Stimulated activated naive CD8-positive, alpha-beta T cell treated with anti-CD3 and anti-CD28 coated beads, Interleukin-15, Interleukin-2, amounts not matched to agents 100 ng/mL and 50 ng/mL, for 24 hours (primary cell): Measurements from ENCODE around the gene LRRC8D.

ENCODE experiments used
- H3K27ac Mint-ChIP-seq: one replicate; pipeline ENCODE4 v1.8.0; 2021; ENCODE audit warnings: mild to moderate bottlenecking, mixed read lengths
- H3K27me3 Mint-ChIP-seq: one replicate; pipeline ENCODE4 v1.8.0; 2021; ENCODE audit warnings: mixed read lengths
- H3K36me3 Mint-ChIP-seq: one replicate; pipeline ENCODE4 v1.8.0; 2021; ENCODE audit warnings: low read depth, mixed read lengths
- H3K4me1 Mint-ChIP-seq: one replicate; pipeline ENCODE4 v1.8.0; 2021; ENCODE audit warnings: low read depth, mixed read lengths
- H3K4me3 Mint-ChIP-seq: one replicate; pipeline ENCODE4 v1.8.0; 2021; ENCODE audit warnings: mild to moderate bottlenecking, mixed read lengths
- H3K9me3 Mint-ChIP-seq: one replicate; pipeline ENCODE4 v1.8.0; 2021; ENCODE audit warnings: mixed read lengths

Gene LRRC8D

GRCh38 chr1:89931964-89932363 lies 111.1 kb downstream of the LRRC8D start:
- Mint-ChIP-seq H3K36me3 (peaks cover 69% of the 10 kb centered on the region), H3K4me3 (no peak overlapping the region), H3K4me1 (peaks cover 12% of the 10 kb centered on the region), H3K27ac (no peak overlapping the region), H3K9me3 (no peaks in the 10 kb centered on the region), H3K27me3 (no peaks in the 10 kb centered on the region)

DNA sequence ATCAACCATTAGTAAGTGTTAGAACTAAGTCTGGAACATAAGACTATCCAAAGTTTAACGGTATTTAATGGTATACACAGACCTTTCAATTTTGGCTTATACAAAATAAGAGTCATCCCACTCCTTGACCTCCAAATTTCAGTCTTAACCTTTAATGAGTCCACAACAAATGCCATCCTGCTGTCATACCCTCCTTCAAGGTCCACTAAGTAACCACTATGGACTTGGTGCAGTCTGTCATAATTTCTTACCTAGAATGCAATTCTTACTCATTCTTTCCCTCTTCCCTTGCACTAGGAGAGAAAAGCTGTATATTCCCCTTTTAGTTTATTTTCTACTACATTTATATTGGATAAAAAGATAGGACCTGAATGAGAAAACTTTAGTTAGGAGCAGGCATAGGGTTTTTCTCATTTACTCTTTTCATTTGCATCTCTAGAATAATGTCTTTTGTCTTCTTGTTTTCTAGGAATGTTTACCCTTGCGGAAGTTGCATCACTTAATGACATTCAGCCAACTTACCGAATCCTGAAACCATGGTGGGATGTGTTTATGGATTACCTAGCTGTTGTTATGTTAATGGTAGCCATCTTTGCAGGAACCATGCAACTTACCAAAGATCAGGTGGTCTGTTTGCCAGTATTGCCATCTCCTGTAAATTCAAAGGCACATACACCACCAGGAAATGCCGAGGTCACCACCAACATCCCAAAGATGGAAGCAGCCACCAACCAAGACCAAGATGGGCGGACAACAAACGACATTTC lies 111.9 kb downstream of the LRRC8D start:
- Mint-ChIP-seq H3K4me1 (peaks cover 15% of the 10 kb centered on the region), H3K27me3 (no peaks in the 10 kb centered on the region), H3K9me3 (no peaks in the 10 kb centered on the region), H3K27ac (no peak overlapping the region), H3K36me3 (peaks cover 70% of the 10 kb centered on the region), H3K4me3 (no peak overlapping the region)

DNA sequence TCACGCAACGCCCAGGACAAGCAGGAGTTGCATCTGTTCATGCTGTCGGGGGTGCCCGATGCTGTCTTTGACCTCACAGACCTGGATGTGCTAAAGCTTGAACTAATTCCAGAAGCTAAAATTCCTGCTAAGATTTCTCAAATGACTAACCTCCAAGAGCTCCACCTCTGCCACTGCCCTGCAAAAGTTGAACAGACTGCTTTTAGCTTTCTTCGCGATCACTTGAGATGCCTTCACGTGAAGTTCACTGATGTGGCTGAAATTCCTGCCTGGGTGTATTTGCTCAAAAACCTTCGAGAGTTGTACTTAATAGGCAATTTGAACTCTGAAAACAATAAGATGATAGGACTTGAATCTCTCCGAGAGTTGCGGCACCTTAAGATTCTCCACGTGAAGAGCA lies 113.6 kb downstream of the LRRC8D start:
- Mint-ChIP-seq H3K4me3 (no peak overlapping the region), H3K27me3 (no peaks in the 10 kb centered on the region), H3K27ac (no peak overlapping the region), H3K9me3 (no peaks in the 10 kb centered on the region), H3K4me1 (peaks cover 24% of the 10 kb centered on the region), H3K36me3 (peaks cover 61% of the 10 kb centered on the region)

- Mint-ChIP-seq H3K4me1 (peaks cover 17% of the 10 kb centered on the region), H3K36me3 (peaks cover 58% of the 10 kb centered on the region), H3K4me3 (no peak overlapping the region), H3K9me3 (no peaks in the 10 kb centered on the region), H3K27ac (no peak overlapping the region), H3K27me3 (no peaks in the 10 kb centered on the region)
These were observed 114.4 kb downstream of the LRRC8D start for GRCh38 chr1:89935235-89935634.

- Mint-ChIP-seq H3K4me1 (peaks cover 21% of the 10 kb centered on the region), H3K27ac (no peak overlapping the region), H3K4me3 (no peak overlapping the region), H3K9me3 (no peaks in the 10 kb centered on the region), H3K36me3 (peaks cover 49% of the 10 kb centered on the region), H3K27me3 (no peaks in the 10 kb centered on the region)
These were observed 115.9 kb downstream of the LRRC8D start for GRCh38 chr1:89936694-89937093.

DNA sequence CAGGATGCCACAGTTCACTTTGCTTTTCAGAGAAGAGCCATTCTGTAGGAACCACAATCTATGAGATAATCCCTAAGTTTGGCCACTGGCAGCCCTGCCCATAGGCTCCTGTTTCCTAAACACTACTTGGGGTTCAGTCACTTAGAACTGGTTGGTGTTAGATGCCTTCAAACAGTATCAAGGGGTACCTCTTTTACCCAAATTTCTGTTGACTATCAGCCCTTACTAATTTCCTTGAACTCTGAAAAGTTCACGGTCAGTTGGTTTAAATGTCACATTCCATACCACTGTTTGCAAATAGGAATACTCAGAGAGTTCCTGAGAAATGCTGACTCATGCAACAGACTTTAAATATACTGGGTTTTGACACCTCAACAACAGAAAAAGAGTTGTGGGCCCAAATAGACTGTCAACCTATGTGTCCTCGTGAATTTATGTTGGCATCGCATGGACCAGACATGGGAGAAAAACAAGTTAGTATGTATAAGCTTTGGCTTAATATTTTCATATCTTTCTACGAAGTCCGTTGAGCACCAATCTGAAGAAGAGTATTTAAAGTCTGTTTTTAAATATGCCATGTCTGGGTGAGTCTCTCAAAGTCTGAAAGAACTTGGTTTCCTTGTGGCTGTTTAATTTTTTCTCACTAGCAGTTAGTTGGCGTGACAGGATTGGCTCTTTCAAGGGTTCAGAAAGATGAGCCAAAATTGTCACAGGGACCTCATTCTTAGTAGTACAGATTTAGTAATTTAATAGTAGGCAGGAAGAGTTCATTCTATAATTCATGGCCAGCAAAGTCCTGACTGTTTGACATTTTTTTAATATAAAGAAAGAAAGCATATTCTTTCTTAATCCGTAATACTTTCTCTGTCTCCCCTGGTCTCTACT lies 117.6 kb downstream of the LRRC8D start:
- no peaks in the 10 kb centered on the region for H3K9me3 Mint-ChIP-seq
- H3K27me3 Mint-ChIP-seq = no peaks in the 10 kb centered on the region
- no peak overlapping the region for H3K4me3 Mint-ChIP-seq
- peaks cover 21% of the 10 kb centered on the region for H3K4me1 Mint-ChIP-seq
- H3K27ac Mint-ChIP-seq = no peak overlapping the region
- peaks cover 31% of the 10 kb centered on the region for H3K36me3 Mint-ChIP-seq

GRCh38 chr1:89939059-89939570 lies 118.3 kb downstream of the LRRC8D start:
- peaks cover 21% of the 10 kb centered on the region for H3K4me1 Mint-ChIP-seq
- H3K9me3 Mint-ChIP-seq = no peaks in the 10 kb centered on the region
- H3K4me3 Mint-ChIP-seq = no peak overlapping the region
- peaks cover 24% of the 10 kb centered on the region for H3K36me3 Mint-ChIP-seq
- H3K27me3 Mint-ChIP-seq = no peaks in the 10 kb centered on the region
- no peak overlapping the region for H3K27ac Mint-ChIP-seq

- peaks cover 17% of the 10 kb centered on the region for H3K36me3 Mint-ChIP-seq
- peaks cover 21% of the 10 kb centered on the region for H3K4me1 Mint-ChIP-seq
- H3K27ac Mint-ChIP-seq = no peak overlapping the region
- H3K27me3 Mint-ChIP-seq = no peaks in the 10 kb centered on the region
- no peak overlapping the region for H3K4me3 Mint-ChIP-seq
- no peaks in the 10 kb centered on the region for H3K9me3 Mint-ChIP-seq
These were observed 119.0 kb downstream of the LRRC8D start for GRCh38 chr1:89939693-89940438.

DNA sequence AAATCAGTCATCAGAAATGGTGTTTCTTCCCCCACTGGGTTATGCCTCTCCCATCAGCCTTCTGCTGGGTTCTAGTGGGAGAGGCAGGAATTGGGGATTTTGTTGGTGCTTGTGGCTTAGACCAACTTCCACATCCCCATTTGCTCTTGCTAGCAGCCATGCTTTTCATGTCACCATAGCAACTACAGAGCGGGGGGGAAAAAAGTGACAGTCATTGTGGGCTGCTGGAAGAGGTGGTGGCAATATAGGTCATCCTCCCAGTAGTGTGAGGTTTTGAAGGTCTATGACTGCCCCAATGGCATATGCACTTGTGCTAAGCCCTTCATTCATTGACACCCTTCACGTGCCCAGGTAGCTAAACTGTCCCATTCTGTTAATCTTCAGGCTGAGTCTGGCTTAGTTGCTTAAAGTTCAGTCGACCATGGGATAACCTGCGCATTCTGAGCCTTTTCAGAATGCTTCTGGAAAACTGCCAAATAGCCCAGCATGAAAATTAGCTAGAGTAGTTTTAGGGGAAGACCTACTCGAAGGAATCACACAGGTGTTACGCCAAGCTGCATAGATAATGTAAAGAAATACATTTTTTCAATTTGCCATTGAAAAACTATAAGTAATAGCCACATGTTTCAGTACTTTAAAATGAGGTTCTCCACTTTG lies 120.4 kb downstream of the LRRC8D start:
- Mint-ChIP-seq H3K27me3 (no peaks in the 10 kb centered on the region), H3K27ac (no peak overlapping the region), H3K9me3 (no peaks in the 10 kb centered on the region)

DNA sequence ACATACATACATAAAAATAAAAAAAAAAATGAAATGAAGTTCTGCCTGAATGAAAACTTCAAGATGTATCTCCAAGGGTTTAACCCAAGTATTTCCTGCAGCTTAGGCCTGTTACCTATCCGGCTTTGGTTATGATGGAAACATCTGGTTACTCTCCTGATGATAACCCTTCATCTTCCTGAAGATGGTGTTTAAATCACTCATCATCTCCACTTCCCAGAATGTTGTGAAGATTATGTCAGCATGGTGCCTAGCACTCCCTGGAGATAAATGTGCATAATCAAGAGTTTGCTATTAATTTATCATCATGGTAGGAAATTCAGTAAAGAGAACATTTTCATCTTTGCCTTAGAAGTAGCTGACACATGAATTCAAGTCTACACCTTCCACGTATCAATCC lies 121.2 kb downstream of the LRRC8D start:
- no peaks in the 10 kb centered on the region for H3K9me3 Mint-ChIP-seq
- H3K36me3 Mint-ChIP-seq = peaks cover 3% of the 10 kb centered on the region
- H3K4me1 Mint-ChIP-seq = peaks cover 24% of the 10 kb centered on the region
- no peaks in the 10 kb centered on the region for H3K27me3 Mint-ChIP-seq
- no peak overlapping the region for H3K27ac Mint-ChIP-seq
- H3K4me3 Mint-ChIP-seq = no peak overlapping the region

More for the DNA sequence above, 120.4 kb downstream of the LRRC8D start:
- H3K36me3 Mint-ChIP-seq = peaks cover 5% of the 10 kb centered on the region
- H3K4me3 Mint-ChIP-seq = no peak overlapping the region
- peaks cover 23% of the 10 kb centered on the region for H3K4me1 Mint-ChIP-seq

- H3K9me3 Mint-ChIP-seq = no peaks in the 10 kb centered on the region
- peaks cover 18% of the 10 kb centered on the region for H3K4me1 Mint-ChIP-seq
These were observed 122.2 kb downstream of the LRRC8D start for GRCh38 chr1:89942825-89943658.

DNA sequence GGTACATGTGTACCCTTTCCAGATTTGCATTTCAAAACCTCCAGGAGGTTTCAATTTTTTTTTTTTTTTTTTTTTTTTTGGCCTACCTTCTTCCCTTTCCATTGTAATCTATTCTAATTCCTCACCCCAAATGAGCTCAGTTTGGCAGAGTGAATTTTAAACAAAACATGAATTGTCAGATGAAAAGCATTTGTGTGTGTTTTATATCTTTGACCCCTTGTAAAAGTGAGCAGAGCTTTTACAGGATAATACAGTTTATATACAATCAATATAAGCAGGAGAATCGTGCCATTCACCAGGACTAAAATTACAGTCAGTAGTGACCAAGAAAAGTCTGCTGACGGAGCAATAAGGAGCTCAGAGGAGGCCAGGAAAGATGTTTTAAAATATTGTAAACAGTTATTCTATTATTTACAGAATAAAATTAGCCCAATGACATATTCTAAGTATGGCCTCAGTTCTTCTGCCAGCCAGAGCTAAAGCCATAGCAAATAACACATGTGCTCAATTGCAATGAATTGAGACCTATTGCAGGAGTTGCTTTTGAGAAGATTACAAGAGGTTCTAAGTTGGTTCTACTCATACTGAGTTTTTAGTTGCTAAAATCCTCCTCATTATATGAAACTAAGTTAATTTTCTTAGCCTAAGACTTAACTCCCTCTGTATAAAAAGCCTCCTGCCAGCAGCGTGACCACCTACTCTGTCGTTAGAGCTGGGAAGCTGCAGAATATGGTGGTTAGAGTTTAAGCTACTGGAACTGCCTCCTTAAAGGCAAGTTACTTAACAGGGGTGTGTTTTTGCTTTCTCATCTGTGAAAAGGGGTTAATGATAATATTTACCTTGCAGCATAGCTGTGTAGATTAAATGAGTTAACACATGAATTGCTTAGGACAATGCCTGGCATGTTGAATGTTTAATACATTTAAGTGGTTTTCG lies 123.3 kb downstream of the LRRC8D start:
- Mint-ChIP-seq H3K36me3 (no peaks in the 10 kb centered on the region), H3K4me3 (no peak overlapping the region), H3K27me3 (no peaks in the 10 kb centered on the region), H3K4me1 (peaks cover 11% of the 10 kb centered on the region), H3K27ac (no peak overlapping the region), H3K9me3 (no peaks in the 10 kb centered on the region)

More at GRCh38 chr1:89942825-89943658, 122.2 kb downstream of the LRRC8D start:
- Mint-ChIP-seq H3K4me3 (no peak overlapping the region), H3K27me3 (no peaks in the 10 kb centered on the region), H3K36me3 (no peaks in the 10 kb centered on the region), H3K27ac (no peak overlapping the region)
